Activated naive CD8-positive, alpha-beta T cell treated with anti-CD3 and anti-CD28 coated beads, Interleukin-2, amount 10 ng/mL, durations not matched to agents 7 days and 5 days (primary cell): ENCODE results near the gene SH3YL1. TPM values are rescaled to one million over a fixed set of nuclear protein-coding genes. Genes with fewer than 3 reads are reported as not detected.

Experiments used
- ATAC-seq: fragments of 150-1000 bp; cut with Tn5 transposase; one replicate; pipeline ENCODE4 v1.10.0; 2021; ENCODE audit warnings: low read depth, moderate library complexity
- POLR2A ChIA-PET: fragments of 350-600 bp; sonication (Branson Sonifier 250); formaldehyde crosslinking; loops from one replicate; lab custom pipeline; 2021; ENCODE audit warnings: antibody characterized with exemption; lab: Charles Lee
- DNase-seq: peaks from one replicate; pipeline ENCODE4 v3.0.0; 2021
- H3K27ac Mint-ChIP-seq: one replicate; pipeline ENCODE4 v1.8.0; 2022; ENCODE audit warnings: mild to moderate bottlenecking, mixed read lengths
- H3K27me3 Mint-ChIP-seq: one replicate; pipeline ENCODE4 v1.8.0; 2022; ENCODE audit warnings: mild to moderate bottlenecking, moderate library complexity, mixed read lengths
- H3K36me3 Mint-ChIP-seq: one replicate; pipeline ENCODE4 v1.8.0; 2021; ENCODE audit warnings: mild to moderate bottlenecking, mixed read lengths
- H3K4me1 Mint-ChIP-seq: one replicate; pipeline ENCODE4 v1.8.0; 2021; ENCODE audit warnings: mixed read lengths
- H3K4me3 Mint-ChIP-seq: one replicate; pipeline ENCODE4 v1.8.0; 2022; ENCODE audit warnings: mild to moderate bottlenecking, moderate library complexity, mixed read lengths
- H3K9me3 Mint-ChIP-seq: one replicate; pipeline ENCODE4 v1.8.0; 2021; ENCODE audit warnings: mixed read lengths
- total RNA-seq, 2 experiments: library from RNA; stranded (reverse); gene quantifications; one replicate each; pipeline ENCODE4 v1.2.3, GENCODE V29; 2021

SH3YL1 gene
- total RNA-seq, 2 experiments from 2014 or later, result 32.8 to 40.1 TPM

DNA sequence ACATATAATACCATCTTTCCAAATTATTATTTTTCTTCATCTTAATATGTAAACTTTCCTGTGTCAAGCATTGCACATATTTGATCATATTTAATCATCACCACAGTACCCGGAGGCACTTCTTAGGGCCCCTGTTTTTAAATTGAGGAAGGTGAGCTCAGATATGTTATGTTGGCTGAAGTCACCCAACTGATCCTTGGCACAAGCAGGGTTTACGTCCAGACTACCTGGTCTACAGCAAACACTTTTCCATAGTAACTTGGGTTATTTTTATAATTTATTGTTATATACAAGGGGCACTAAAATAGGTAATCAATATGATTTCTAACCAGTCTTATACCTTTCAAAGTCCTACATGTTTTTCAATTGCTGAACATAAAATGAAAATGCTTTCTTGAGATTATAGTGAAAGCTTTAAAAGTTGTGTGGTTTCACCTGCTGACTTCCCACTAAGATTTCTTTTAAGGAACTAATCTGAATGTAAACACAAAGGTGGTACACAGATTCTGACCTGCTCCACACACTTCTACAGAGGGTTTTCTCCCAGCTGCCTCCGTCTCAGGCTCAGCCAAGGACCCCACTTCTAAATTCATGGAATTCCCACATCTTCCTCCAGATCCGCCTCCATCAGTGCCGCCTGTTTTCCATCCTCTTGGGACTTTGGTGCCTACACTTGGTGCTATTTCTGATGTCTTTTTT lies 52.2 kb downstream of the SH3YL1 start:
- peaks cover 3% of the 10 kb centered on the region for H3K27me3 Mint-ChIP-seq
- ATAC-seq, result no peak
- H3K4me1 Mint-ChIP-seq, result no peaks in the 10 kb centered on the region
- no peak for DNase-seq
- POLR2A ChIA-PET, result no interaction called here
- H3K9me3 Mint-ChIP-seq, result peaks cover under 1% of the 10 kb centered on the region
- H3K27ac Mint-ChIP-seq, result no peak overlapping the region
- no peak overlapping the region for H3K4me3 Mint-ChIP-seq
- H3K36me3 Mint-ChIP-seq, result no peaks in the 10 kb centered on the region

DNA sequence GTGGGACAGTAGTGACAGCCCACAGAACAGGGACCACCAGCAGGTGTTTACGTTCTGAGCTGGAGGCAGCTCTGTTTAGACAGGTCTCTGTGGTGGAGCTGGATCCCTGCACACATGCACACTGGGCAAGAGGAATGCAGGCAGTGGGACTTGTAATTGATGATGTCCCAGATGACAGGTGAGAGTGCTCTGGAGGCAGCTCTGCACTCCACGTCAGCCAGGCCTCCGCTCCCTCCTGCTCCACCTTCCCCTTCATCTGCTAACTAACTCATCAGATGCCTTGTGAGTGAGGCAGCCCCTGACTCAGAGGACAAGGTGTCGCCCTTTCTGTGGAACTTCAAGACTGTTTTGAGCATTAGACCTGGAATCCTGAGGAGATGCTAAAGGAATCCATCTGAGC lies 53.2 kb downstream of the SH3YL1 start:
- POLR2A ChIA-PET, result no interaction called here
- Mint-ChIP-seq H3K27ac (no peak overlapping the region), H3K4me1 (no peaks in the 10 kb centered on the region), H3K4me3 (no peak overlapping the region), H3K36me3 (no peaks in the 10 kb centered on the region), H3K9me3 (peaks cover 4% of the 10 kb centered on the region), H3K27me3 (peaks cover 3% of the 10 kb centered on the region)
- no peak for DNase-seq
- no peak for ATAC-seq

DNA sequence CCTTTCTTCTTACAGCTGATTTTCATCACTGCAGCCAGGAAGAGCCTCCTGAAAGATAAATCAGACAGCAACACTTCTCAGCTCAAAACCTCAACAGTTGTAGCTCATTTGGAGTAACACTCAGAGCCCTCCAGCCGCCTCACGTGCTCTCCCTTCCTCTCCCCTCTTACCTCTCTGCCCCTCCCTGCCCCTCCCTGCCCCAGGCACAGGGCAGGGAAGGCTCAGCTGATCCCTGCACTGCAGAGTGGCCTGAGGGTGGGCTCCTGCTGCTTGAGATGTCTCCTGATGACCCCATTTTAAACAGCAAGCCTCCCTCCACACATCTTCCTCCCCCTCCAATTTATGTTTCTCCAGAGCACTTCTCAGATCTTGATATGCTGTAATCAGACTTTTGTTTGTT lies 54.4 kb downstream of the SH3YL1 start:
- no peak overlapping the region for H3K4me3 Mint-ChIP-seq
- H3K9me3 Mint-ChIP-seq, result peaks cover 6% of the 10 kb centered on the region
- POLR2A ChIA-PET, result no interaction called here
- ATAC-seq, result no peak
- H3K4me1 Mint-ChIP-seq, result no peaks in the 10 kb centered on the region
- H3K27ac Mint-ChIP-seq, result no peak overlapping the region
- no peaks in the 10 kb centered on the region for H3K36me3 Mint-ChIP-seq
- peaks cover 3% of the 10 kb centered on the region for H3K27me3 Mint-ChIP-seq
- no peak for DNase-seq

GRCh38 chr2:208335-208734 lies 55.5 kb downstream of the SH3YL1 start:
- POLR2A ChIA-PET, result no interaction called here

GRCh38 chr2:203984-204383 lies 59.8 kb downstream of the SH3YL1 start:
- ATAC-seq (no peak), DNase-seq (no peak)
- Mint-ChIP-seq H3K27ac (no peak overlapping the region), H3K36me3 (no peaks in the 10 kb centered on the region), H3K27me3 (no peaks in the 10 kb centered on the region), H3K4me1 (peaks cover 1% of the 10 kb centered on the region), H3K4me3 (no peak overlapping the region), H3K9me3 (peaks cover 12% of the 10 kb centered on the region)
- POLR2A ChIA-PET, result no interaction called here

More at GRCh38 chr2:208335-208734, 55.5 kb downstream of the SH3YL1 start:
- H3K9me3 Mint-ChIP-seq, result peaks cover 12% of the 10 kb centered on the region
- DNase-seq, result no peak
- ATAC-seq, result no peak
- no peaks in the 10 kb centered on the region for H3K4me1 Mint-ChIP-seq
- no peak overlapping the region for H3K4me3 Mint-ChIP-seq
- no peak overlapping the region for H3K27ac Mint-ChIP-seq
- no peaks in the 10 kb centered on the region for H3K36me3 Mint-ChIP-seq
- peaks cover 3% of the 10 kb centered on the region for H3K27me3 Mint-ChIP-seq

GRCh38 chr2:203401-203800 lies 60.4 kb downstream of the SH3YL1 start:
- H3K27ac Mint-ChIP-seq, result no peak overlapping the region
- H3K27me3 Mint-ChIP-seq, result no peaks in the 10 kb centered on the region
- no peaks in the 10 kb centered on the region for H3K36me3 Mint-ChIP-seq
- peaks cover 12% of the 10 kb centered on the region for H3K9me3 Mint-ChIP-seq
- POLR2A ChIA-PET, result no interaction called here
- H3K4me1 Mint-ChIP-seq, result peaks cover 1% of the 10 kb centered on the region
- H3K4me3 Mint-ChIP-seq, result no peak overlapping the region
- no peak for ATAC-seq
- no peak for DNase-seq

GRCh38 chr2:202945-203344 lies 60.9 kb downstream of the SH3YL1 start:
- Mint-ChIP-seq H3K4me3 (no peak overlapping the region), H3K4me1 (peaks cover 1% of the 10 kb centered on the region), H3K9me3 (peaks cover 12% of the 10 kb centered on the region), H3K27me3 (no peaks in the 10 kb centered on the region), H3K27ac (no peak overlapping the region), H3K36me3 (no peaks in the 10 kb centered on the region)
- ATAC-seq, result no peak
- DNase-seq, result no peak
- POLR2A ChIA-PET, result no interaction called here

GRCh38 chr2:201648-202433 lies 62.0 kb downstream of the SH3YL1 start:
- POLR2A ChIA-PET, result no interaction called here
- Mint-ChIP-seq H3K4me1 (peaks cover 1% of the 10 kb centered on the region), H3K27me3 (no peaks in the 10 kb centered on the region), H3K27ac (no peak overlapping the region), H3K9me3 (peaks cover 12% of the 10 kb centered on the region), H3K4me3 (no peak overlapping the region), H3K36me3 (no peaks in the 10 kb centered on the region)
- DNase-seq (no peak), ATAC-seq (no peak)

DNA sequence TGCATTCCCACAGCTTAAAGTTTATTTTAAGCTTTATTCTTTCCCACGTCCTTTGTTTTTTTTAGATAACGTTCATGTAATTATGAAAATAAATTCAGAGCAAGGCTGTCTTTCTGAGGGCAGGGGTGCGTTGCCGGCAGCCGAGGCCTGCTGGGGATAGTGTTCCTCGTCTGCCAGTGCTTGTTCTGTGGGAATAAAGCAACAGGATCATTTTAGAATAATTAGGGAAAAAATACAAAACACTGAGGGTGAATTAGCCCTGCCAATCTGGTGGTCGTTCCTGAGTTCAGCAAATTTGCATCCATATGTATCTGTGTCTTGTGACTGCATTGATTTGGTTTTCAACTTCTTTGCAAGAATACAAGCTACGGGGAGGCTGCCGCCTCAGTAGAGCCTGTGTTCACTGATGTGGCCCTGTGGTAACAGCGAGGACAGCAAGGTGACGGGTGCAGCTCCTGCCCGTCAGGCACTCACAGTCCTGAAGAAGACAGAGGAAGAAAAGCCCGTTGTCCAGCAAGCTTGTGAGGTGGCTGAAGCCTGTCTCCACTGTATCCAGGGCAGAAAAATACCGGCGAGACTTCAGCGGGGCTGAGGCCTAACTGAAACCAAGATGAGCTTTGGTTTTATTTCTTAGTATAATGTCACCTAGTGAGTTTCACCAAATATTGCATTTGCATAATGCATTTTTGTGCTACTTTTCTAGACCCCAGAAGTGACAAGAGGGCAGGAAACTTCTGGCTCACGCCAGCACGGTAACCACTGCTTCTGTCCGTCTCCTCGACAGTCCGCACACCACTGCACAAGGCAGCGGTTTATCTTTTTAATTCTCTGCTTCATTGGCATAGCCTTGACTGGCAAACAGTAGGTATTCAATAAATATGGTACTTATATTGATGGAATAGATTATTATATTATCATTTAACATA lies 64.5 kb downstream of the SH3YL1 start:
- Mint-ChIP-seq H3K4me1 (peaks cover 1% of the 10 kb centered on the region), H3K9me3 (peaks cover 4% of the 10 kb centered on the region), H3K4me3 (no peak overlapping the region), H3K27ac (no peak overlapping the region), H3K27me3 (no peaks in the 10 kb centered on the region), H3K36me3 (no peaks in the 10 kb centered on the region)
- POLR2A ChIA-PET, result no interaction called here
- DNase-seq (no peak), ATAC-seq (no peak)

DNA sequence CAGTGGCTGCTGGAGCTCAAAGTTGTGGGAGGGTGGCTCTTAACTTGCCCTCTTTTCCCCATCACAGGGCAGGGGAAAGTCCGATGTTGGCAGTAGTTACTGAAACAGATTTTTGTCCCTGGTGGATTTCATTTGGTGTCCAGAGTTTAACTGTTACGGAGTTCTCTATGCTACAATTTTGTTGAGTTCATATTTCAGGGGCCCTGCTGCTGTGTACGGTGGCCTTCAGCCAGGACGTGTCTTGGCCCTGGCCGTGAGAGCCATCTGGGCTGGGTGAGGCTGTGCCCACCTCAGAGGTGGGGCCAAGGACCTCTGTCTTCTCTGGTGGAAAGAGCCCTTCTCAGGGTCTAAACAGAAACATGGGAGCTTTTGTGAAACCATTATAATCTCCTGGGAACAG lies 67.4 kb downstream of the SH3YL1 start:
- ATAC-seq, result no peak
- Mint-ChIP-seq H3K27ac (no peak overlapping the region), H3K36me3 (no peaks in the 10 kb centered on the region), H3K9me3 (no peaks in the 10 kb centered on the region), H3K27me3 (no peaks in the 10 kb centered on the region), H3K4me1 (no peaks in the 10 kb centered on the region), H3K4me3 (no peak overlapping the region)
- no peak for DNase-seq
- POLR2A ChIA-PET, result no interaction called here

DNA sequence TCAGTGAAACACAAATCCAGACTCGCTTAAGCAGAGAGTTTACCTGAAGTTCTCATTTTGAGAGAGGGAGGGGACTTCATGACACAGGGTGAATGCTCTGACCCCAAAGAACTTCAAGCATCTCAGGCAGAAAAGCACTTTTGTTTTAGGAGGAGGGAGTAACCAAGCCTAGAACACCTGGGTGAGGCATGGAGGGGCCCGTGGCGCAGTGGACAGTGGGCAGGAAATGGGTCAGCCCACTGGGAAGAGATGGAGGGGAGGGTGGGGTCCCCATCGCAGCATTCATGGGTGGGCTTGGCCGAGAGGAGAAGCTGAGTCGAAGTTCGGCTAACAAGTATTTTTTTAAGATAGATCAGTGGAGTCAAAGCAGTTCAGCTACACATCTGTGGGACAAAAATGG lies 67.9 kb downstream of the SH3YL1 start:
- Mint-ChIP-seq H3K4me3 (no peak overlapping the region), H3K27me3 (no peaks in the 10 kb centered on the region), H3K4me1 (no peaks in the 10 kb centered on the region), H3K27ac (no peak overlapping the region), H3K9me3 (no peaks in the 10 kb centered on the region), H3K36me3 (no peaks in the 10 kb centered on the region)
- no peak for ATAC-seq
- POLR2A ChIA-PET, result no interaction called here
- no peak for DNase-seq

DNA sequence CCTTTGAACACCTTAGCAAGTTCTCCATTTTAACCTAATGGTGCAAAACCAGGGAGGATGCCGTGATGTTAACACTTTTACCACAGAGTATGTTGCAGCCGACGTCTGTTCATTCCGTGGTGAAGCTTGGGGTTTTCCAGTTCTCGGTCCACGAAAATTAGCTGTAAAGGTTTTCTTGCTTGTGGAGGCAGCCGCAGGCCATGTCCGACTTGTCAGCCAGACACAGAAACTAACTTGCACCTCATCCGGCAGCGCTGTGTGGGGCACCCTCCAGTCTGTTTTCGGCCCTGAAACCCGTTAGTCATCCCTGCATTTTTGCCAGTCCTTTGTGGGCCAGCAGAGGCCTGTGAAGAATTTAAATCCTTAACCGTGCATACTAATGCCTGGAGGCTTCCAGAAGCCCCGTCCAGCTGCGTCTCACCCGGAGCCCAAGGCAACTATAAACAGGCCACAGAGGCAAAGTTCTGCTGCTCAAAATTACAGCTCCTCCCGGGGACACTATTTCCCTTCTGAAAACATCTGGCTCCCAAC lies 70.6 kb downstream of the SH3YL1 start:
- POLR2A ChIA-PET, result no interaction called here
- no peak for DNase-seq
- no peak overlapping the region for H3K27ac Mint-ChIP-seq

More for the DNA sequence above, 70.6 kb downstream of the SH3YL1 start:
- Mint-ChIP-seq H3K4me3 (no peak overlapping the region), H3K27me3 (no peaks in the 10 kb centered on the region), H3K9me3 (peaks cover 3% of the 10 kb centered on the region), H3K4me1 (no peaks in the 10 kb centered on the region), H3K36me3 (no peaks in the 10 kb centered on the region)
- ATAC-seq, result no peak
